ENCODE data around the gene ADAMTS10. TPM values are rescaled to one million over a fixed set of nuclear protein-coding genes. Genes with fewer than 3 reads are reported as not detected.
"Not testable (repeated sequence)": the region's sequence is repeated elsewhere in the genome, so short reads cannot be mapped to it uniquely, and the experiment has no call there.

Gene ADAMTS10
- total RNA-seq, 1 donor from 2014 or later = 58.7 TPM

GRCh38 chr19:8557642-8558238 lies 52.8 kb downstream of the ADAMTS10 start:
- Mint-ChIP-seq H3K9me3 (ENCODE audit: unreplicated experiment) (no peaks in the 10 kb centered on the region), H3K36me3 (ENCODE audit: low read depth, unreplicated experiment) (peaks cover 6% of the 10 kb centered on the region), H3K4me3 (ENCODE audit: unreplicated experiment) (no peak overlapping the region), H3K27me3 (ENCODE audit: unreplicated experiment) (peaks cover 7% of the 10 kb centered on the region), H3K27ac (ENCODE audit: unreplicated experiment) (no peak overlapping the region), H3K4me1 (ENCODE audit: unreplicated experiment) (peaks cover 4% of the 10 kb centered on the region)
- TF ChIP-seq CTCF (IDR thresholded peaks at IDR 0.05; ENCODE audit: unreplicated experiment) = no peak
- DNase-seq (ENCODE audit: low spot score) = no peak

GRCh38 chr19:8553729-8554128 lies 56.8 kb downstream of the ADAMTS10 start:
- H3K4me1 Mint-ChIP-seq (ENCODE audit: unreplicated experiment); H3K27me3 Mint-ChIP-seq (ENCODE audit: unreplicated experiment); H3K4me3 Mint-ChIP-seq (ENCODE audit: unreplicated experiment); DNase-seq (ENCODE audit: low spot score); H3K9me3 Mint-ChIP-seq (ENCODE audit: unreplicated experiment); H3K27ac Mint-ChIP-seq (ENCODE audit: unreplicated experiment): not testable (repeated sequence)
- H3K36me3 Mint-ChIP-seq (ENCODE audit: low read depth, unreplicated experiment) = peaks cover 11% of the 10 kb centered on the region

GRCh38 chr19:8552810-8553209 lies 57.7 kb downstream of the ADAMTS10 start:
- Mint-ChIP-seq H3K9me3 (ENCODE audit: unreplicated experiment) (no peaks in the 10 kb centered on the region), H3K4me1 (ENCODE audit: unreplicated experiment) (peaks cover 8% of the 10 kb centered on the region), H3K4me3 (ENCODE audit: unreplicated experiment) (peak overlapping the region; percentile 66), H3K27ac (ENCODE audit: unreplicated experiment) (peak overlapping the region; percentile 12), H3K36me3 (ENCODE audit: low read depth, unreplicated experiment) (peaks cover 16% of the 10 kb centered on the region), H3K27me3 (ENCODE audit: unreplicated experiment) (peaks cover 4% of the 10 kb centered on the region)
- no peak for TF ChIP-seq CTCF (IDR thresholded peaks at IDR 0.05; ENCODE audit: unreplicated experiment)
- DNase-seq (ENCODE audit: low spot score) = peak; percentile 17

- no peak for TF ChIP-seq CTCF (IDR thresholded peaks at IDR 0.05; ENCODE audit: unreplicated experiment)
- DNase-seq (ENCODE audit: low spot score) = no peak
- H3K36me3 Mint-ChIP-seq (ENCODE audit: low read depth, unreplicated experiment) = peaks cover 19% of the 10 kb centered on the region
- no peaks in the 10 kb centered on the region for H3K9me3 Mint-ChIP-seq (ENCODE audit: unreplicated experiment)
- H3K4me1 Mint-ChIP-seq (ENCODE audit: unreplicated experiment) = peaks cover 8% of the 10 kb centered on the region
- peaks cover 3% of the 10 kb centered on the region for H3K27me3 Mint-ChIP-seq (ENCODE audit: unreplicated experiment)
- H3K4me3 Mint-ChIP-seq (ENCODE audit: unreplicated experiment) = no peak overlapping the region
- H3K27ac Mint-ChIP-seq (ENCODE audit: unreplicated experiment) = no peak overlapping the region
Observed at GRCh38 chr19:8550070-8550469, 60.4 kb downstream of the ADAMTS10 start.

GRCh38 chr19:8545743-8546142 lies 64.8 kb downstream of the ADAMTS10 start:
- no peak overlapping the region for H3K27ac Mint-ChIP-seq (ENCODE audit: unreplicated experiment)
- H3K4me3 Mint-ChIP-seq (ENCODE audit: unreplicated experiment) = no peak overlapping the region
- H3K9me3 Mint-ChIP-seq (ENCODE audit: unreplicated experiment) = no peaks in the 10 kb centered on the region
- H3K36me3 Mint-ChIP-seq (ENCODE audit: low read depth, unreplicated experiment) = peaks cover 13% of the 10 kb centered on the region
- H3K27me3 Mint-ChIP-seq (ENCODE audit: unreplicated experiment) = peaks cover 3% of the 10 kb centered on the region
- no peak for DNase-seq (ENCODE audit: low spot score)
- no peaks in the 10 kb centered on the region for H3K4me1 Mint-ChIP-seq (ENCODE audit: unreplicated experiment)
- TF ChIP-seq CTCF (IDR thresholded peaks at IDR 0.05; ENCODE audit: unreplicated experiment) = no peak
